ENCODE measurements around the gene EFNB2. TPM values are rescaled to one million over a fixed set of nuclear protein-coding genes. Genes with fewer than 3 reads are reported as not detected.
A peak's percentile ranks its signal among the peaks of the same experiment; 100 is the strongest.

EFNB2 gene
- total and polyA plus RNA-seq, 12 donors, result 9.7 to 21.1 (median 14.3) TPM

DNA sequence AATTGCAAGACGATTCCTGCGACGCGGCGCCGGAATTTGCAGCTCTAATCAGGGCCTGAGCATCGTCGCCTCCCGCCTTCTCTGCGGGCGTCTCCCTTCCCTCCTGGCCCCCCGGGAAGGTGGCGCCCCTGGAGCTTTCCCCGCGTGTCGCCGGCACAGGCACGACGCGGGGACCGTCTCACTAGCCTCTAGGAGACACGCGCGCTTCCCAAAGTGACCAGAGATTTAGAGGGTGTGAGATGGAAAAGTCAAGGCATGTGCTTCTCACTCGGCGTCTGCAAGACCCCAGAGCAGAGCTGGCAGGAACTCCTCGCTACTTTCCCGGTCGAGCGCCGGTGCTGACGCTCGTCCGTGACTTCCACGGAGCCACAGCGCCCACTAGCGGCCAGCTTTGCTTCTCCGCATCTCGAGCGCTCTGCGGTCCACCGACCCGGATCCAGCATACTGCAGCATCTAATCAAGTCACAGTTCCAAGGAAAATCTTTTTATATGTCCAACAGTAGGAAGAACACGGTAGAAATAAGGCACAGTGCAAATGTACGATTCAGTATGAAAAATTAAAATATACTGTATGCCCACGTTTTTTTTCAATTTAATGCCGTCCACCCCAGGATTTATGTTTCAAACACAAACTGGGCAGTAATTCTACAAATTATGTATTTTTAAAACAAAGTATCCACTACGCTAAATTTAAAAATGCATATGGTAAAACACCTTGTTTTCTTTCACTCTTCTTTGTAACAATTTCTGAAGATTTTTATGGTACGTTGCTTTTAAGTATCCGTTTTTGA lies 977 bp upstream of the EFNB2 start:
- H3K36me3 ChIP-seq, result peaks cover 0 to 15% (median 0%) of the 10 kb centered on the region in 9 donors
- WGBS, 2 donors, result 4 to 6% methylated on average over 50 of the region's 50 CpGs
- intact Hi-C loops (cut with DNase I), result loop anchor here in 7 of 10 donors (1.0 to 10.0 kb wide), 17 partner anchors 78 to 1964 kb away; no protein-coding TSS in a partner anchor
- peak overlapping the region; percentile 47 to 88 (median 82) for H3K27ac ChIP-seq
- no peaks in the 10 kb centered on the region for H3K9me3 ChIP-seq
- peaks cover 0 to 39% (median 0%) of the 10 kb centered on the region in 7 donors for H3K27me3 ChIP-seq
- H3K4me3 ChIP-seq, result peak overlapping the region; percentile 59 to 87 (median 73)
- TF ChIP-seq, protein P1, sequence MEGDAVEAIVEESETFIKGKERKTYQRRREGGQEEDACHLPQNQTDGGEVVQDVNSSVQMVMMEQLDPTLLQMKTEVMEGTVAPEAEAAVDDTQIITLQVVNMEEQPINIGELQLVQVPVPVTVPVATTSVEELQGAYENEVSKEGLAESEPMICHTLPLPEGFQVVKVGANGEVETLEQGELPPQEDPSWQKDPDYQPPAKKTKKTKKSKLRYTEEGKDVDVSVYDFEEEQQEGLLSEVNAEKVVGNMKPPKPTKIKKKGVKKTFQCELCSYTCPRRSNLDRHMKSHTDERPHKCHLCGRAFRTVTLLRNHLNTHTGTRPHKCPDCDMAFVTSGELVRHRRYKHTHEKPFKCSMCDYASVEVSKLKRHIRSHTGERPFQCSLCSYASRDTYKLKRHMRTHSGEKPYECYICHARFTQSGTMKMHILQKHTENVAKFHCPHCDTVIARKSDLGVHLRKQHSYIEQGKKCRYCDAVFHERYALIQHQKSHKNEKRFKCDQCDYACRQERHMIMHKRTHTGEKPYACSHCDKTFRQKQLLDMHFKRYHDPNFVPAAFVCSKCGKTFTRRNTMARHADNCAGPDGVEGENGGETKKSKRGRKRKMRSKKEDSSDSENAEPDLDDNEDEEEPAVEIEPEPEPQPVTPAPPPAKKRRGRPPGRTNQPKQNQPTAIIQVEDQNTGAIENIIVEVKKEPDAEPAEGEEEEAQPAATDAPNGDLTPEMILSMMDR (IDR thresholded peaks at IDR 0.05), result peak; percentile 93 to 99 (median 98)
- peak; percentile 66 to 92 (median 86) for ATAC-seq
- peaks cover 0 to 47% (median 21%) of the 10 kb centered on the region in 9 donors for H3K4me1 ChIP-seq
- DNase-seq, result peak; percentile 92 to 94

DNA sequence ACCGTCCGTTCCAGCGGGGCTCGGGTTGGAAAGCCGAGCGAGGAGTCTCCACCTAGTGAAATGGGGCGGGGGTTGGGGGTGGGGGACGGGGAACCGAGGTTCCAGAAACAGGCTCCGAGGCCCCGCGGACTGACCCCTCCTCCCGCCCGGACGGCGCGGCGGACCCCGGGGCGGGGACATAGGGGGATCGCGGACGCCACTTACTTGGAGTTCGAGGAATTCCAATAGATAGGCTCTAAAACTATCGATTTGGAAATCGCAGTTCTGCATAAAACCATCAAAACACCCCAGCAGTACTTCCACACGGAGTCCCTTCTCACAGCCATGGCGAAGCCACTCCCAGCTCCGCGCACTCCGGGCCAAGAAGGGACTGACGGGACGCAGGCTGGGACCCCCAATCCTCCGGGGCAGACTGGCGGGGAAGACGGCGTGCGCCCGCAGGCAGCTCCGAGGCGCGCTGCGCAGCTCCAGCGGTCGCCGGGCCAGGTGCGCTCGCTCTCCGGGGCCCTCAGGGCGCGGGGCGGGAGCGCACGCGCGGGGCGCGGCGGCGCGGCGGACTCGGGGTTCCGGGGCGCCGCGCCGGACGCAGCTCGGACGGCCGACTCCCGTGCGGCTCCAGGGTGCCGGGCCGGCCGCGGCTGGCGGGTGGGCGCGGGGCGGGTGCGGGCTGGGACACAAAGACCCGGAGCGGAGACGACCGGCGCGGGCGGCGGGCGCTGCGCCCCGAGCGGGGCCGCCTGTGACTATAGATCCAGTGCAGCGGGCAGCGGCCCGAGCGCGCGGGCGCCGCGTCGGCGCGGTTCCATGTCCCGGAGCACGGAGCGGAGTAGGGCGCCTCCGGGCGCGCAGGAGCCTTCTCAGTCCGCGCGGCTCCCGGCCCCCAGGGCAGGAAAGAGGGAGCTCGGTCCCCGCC lies 567 bp downstream of the EFNB2 start:
- intact Hi-C loops (cut with DNase I), result loop anchor here in 8 of 10 donors (5.0 to 10.0 kb wide), 16 partner anchors 38 to 1963 kb away; no protein-coding TSS in a partner anchor
- Histone ChIP-seq H3K9me3 (no peaks in the 10 kb centered on the region), H3K36me3 (peaks cover 0 to 8% (median 0%) of the 10 kb centered on the region in 9 donors), H3K27me3 (peaks cover 0 to 54% (median 0%) of the 10 kb centered on the region in 7 donors), H3K4me3 (peak overlapping the region; percentile 53 to 87 (median 72)), H3K4me1 (peaks cover 0 to 47% (median 21%) of the 10 kb centered on the region in 9 donors), H3K27ac (peak overlapping the region; percentile 54 to 92 (median 84))
- ATAC-seq (peak in 2 of 8 donors; percentile 3 to 14), DNase-seq (peak in 1 of 2 donors; percentile 26)
- TF ChIP-seq, protein P1 (IDR thresholded peaks at IDR 0.05), result no peak
- WGBS, 2 donors, result 1% methylated on average over 99 to 120 of the region's 121 CpGs

DNA sequence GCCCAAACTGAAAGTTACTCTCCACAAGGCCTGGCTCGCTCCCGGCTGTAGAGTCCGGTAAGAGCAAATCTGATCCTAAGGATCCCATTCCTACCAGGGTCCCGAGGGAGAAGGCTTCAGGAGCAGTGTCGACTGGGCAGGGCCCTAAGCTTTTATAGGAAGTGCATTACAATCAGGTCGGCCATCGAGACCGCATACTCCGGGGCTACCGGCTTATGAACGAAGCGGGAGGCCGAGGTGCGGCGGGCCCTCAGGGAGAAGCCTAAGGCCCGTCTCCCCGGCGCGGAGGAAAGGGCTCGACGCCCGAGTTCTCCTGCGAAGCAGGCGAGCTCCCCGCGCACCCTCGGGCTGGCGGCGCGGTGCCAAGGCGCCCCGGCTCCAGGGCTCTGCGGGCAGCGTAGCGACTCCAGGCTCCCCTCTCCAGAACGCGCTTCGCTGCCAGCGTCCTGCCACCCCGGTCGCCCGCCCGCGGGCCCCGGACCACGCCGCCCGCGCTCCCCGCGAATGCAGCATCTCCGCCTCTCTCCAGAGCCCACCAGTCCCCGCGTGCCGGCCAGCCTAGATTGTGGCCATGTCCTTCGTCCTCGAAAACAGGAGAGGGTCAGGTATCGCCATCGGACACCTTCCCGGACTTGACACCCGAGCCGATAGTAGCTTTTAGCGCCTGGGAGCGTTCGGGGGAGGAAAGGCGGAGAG lies 1.4 kb downstream of the EFNB2 start:
- no peaks in the 10 kb centered on the region for H3K9me3 ChIP-seq
- H3K4me3 ChIP-seq, result peak overlapping the region; percentile 36 to 87 (median 72)
- intact Hi-C loops (cut with DNase I), result loop anchor here in 8 of 10 donors (5.0 to 10.0 kb wide), 10 partner anchors 37 to 1962 kb away; no protein-coding TSS in a partner anchor
- DNase-seq, result peak; percentile 21 to 53
- TF ChIP-seq, protein P1 (IDR thresholded peaks at IDR 0.05), result no peak
- peaks cover 0 to 47% (median 26%) of the 10 kb centered on the region in 9 donors for H3K4me1 ChIP-seq
- H3K27me3 ChIP-seq, result peaks cover 0 to 54% (median 0%) of the 10 kb centered on the region in 7 donors
- ATAC-seq, result peak in 1 of 8 donors; percentile 0
- 2 to 4% methylated on average over 65 of the region's 66 CpGs for WGBS, 2 donors
- H3K36me3 ChIP-seq, result no peaks in the 10 kb centered on the region
- H3K27ac ChIP-seq, result peak overlapping the region; percentile 51 to 92 (median 84)
